Measurements from ENCODE around the gene DDX10.

DDX10 gene

GRCh38 chr11:108914981-108915380 is 250.1 kb downstream of the DDX10 start:
- Histone ChIP-seq H3K27ac (ENCODE audit: low read depth, low read length) (no peak overlapping the region), H3K4me1 (ENCODE audit: control insufficient read depth in 1 of 2, insufficient read depth in 2 of 2, low read length in 2 of 2) (peaks cover 0 to 10% of the 10 kb centered on the region in 2 experiments), H2BK5ac (ENCODE audit: low read depth, low read length, poor library complexity) (no peak overlapping the region), H4K12ac (ENCODE audit: low read depth, low read length) (no peak overlapping the region), H2BK12ac (ENCODE audit: low read length) (no peak overlapping the region), H3K9me3 (ENCODE audit: insufficient read depth, low read depth, low read length) (no peaks in the 10 kb centered on the region), H2AK5ac (ENCODE audit: low read length) (no peak overlapping the region), H4K8ac (ENCODE audit: low read depth, low read length) (no peak overlapping the region), H3K27me3 (ENCODE audit: insufficient read depth, low read length) (no peaks in the 10 kb centered on the region), H3K4me2 (ENCODE audit: low read length) (no peak overlapping the region), H2BK120ac (ENCODE audit: insufficient read depth, low read length, poor library complexity) (no peak overlapping the region), H3K4ac (ENCODE audit: low read depth, low read length) (no peak overlapping the region), H3K4me3 (ENCODE audit: low read depth, low read length) (no peak overlapping the region), H3K9ac (ENCODE audit: low read length) (no peak overlapping the region), H2AFZ (ENCODE audit: insufficient read depth, low read length, poor library complexity) (no peak overlapping the region), H3K79me1 (ENCODE audit: low read length) (peaks cover 2% of the 10 kb centered on the region), H3K14ac (ENCODE audit: low read length) (no peak overlapping the region), H3K36me3 (ENCODE audit: control insufficient read depth in 1 of 2, insufficient read depth in 2 of 2, low read length in 2 of 2) (no peaks in the 10 kb centered on the region), H3K23ac (ENCODE audit: low read length) (no peak overlapping the region), H3K18ac (ENCODE audit: low read length) (no peak overlapping the region), H4K91ac (ENCODE audit: low read depth, low read length) (no peak overlapping the region), H3K79me2 (ENCODE audit: control insufficient read depth, insufficient read depth, low read length, poor library complexity) (no peaks in the 10 kb centered on the region)
- peak in 1 of 2 donors; percentile 42 for DNase-seq

DNA sequence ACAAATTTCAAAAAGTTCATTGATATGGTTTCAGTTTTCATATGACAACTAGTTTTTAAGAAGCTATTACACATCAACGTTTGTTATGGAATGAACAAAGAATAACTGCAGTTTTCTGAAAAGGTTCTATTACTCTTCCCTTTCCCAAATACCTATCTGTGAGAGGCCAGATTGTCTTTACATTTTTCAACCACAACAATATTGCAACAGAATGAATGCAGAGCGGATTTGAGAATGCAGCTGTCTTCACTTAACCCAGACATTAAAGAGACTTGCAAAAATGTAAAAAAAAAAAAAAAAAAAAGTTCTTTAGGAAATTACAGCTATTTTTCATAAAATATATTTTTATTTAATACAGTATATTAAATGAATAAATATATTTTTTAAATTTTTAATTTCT is 250.8 kb downstream of the DDX10 start:
- H2AFZ ChIP-seq (ENCODE audit: insufficient read depth, low read length, poor library complexity) = no peak overlapping the region
- no peak overlapping the region for H4K8ac ChIP-seq (ENCODE audit: low read depth, low read length)
- H3K9ac ChIP-seq (ENCODE audit: low read length) = no peak overlapping the region
- H2BK12ac ChIP-seq (ENCODE audit: low read length) = no peak overlapping the region
- no CpG with 5 or more reads among the region's 2 CpGs for WGBS (ENCODE audit: extremely low coverage, insufficient coverage, insufficient read length)
- no peak overlapping the region for H3K4ac ChIP-seq (ENCODE audit: low read depth, low read length)
- H2BK120ac ChIP-seq (ENCODE audit: insufficient read depth, low read length, poor library complexity) = no peak overlapping the region
- H3K27ac ChIP-seq (ENCODE audit: low read depth, low read length) = no peak overlapping the region
- H3K18ac ChIP-seq (ENCODE audit: low read length) = no peak overlapping the region
- no peak overlapping the region for H3K4me3 ChIP-seq (ENCODE audit: low read depth, low read length)
- H4K91ac ChIP-seq (ENCODE audit: low read depth, low read length) = no peak overlapping the region
- H3K14ac ChIP-seq (ENCODE audit: low read length) = no peak overlapping the region
- H3K4me2 ChIP-seq (ENCODE audit: low read length) = no peak overlapping the region
- H3K4me1 ChIP-seq (ENCODE audit: control insufficient read depth in 1 of 2, insufficient read depth in 2 of 2, low read length in 2 of 2) = peaks cover 0 to 7% of the 10 kb centered on the region in 2 experiments
- H3K23ac ChIP-seq (ENCODE audit: low read length) = no peak overlapping the region
- H4K12ac ChIP-seq (ENCODE audit: low read depth, low read length) = no peak overlapping the region
- H3K27me3 ChIP-seq (ENCODE audit: insufficient read depth, low read length) = no peaks in the 10 kb centered on the region
- DNase-seq = peak in 1 of 2 donors; percentile 51
- H3K36me3 ChIP-seq (ENCODE audit: control insufficient read depth in 1 of 2, insufficient read depth in 2 of 2, low read length in 2 of 2) = no peaks in the 10 kb centered on the region
- H3K79me1 ChIP-seq (ENCODE audit: low read length) = peaks cover 2% of the 10 kb centered on the region
- H3K9me3 ChIP-seq (ENCODE audit: insufficient read depth, low read depth, low read length) = no peaks in the 10 kb centered on the region
- no peak overlapping the region for H2BK5ac ChIP-seq (ENCODE audit: low read depth, low read length, poor library complexity)
- H3K79me2 ChIP-seq (ENCODE audit: control insufficient read depth, insufficient read depth, low read length, poor library complexity) = no peaks in the 10 kb centered on the region
- no peak overlapping the region for H2AK5ac ChIP-seq (ENCODE audit: low read length)

DNA sequence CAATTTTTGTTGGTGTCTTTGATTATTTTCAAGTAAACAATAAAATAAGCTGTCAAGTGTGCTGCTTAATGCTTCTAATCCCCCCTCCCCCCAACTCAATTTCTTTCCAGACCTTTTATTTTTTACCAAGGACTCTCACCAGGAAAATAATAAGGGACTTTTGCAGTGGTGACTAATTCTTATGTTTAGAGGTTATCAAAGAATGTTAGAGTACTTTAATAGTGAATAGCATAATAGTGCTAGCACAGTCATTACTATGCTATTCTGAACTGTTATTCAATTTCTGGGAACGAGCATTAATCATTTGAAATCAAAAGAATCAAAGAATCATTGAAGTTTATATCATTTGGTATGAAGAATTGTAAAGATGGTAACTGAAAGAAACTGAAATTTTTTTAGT is 251.4 kb downstream of the DDX10 start:
- no peak overlapping the region for H4K91ac ChIP-seq (ENCODE audit: low read depth, low read length)
- no peak overlapping the region for H3K18ac ChIP-seq (ENCODE audit: low read length)
- H3K14ac ChIP-seq (ENCODE audit: low read length) = no peak overlapping the region
- no peak overlapping the region for H3K23ac ChIP-seq (ENCODE audit: low read length)
- WGBS (ENCODE audit: extremely low coverage, insufficient coverage, insufficient read length) = no CpG with 5 or more reads among the region's 1 CpG
- no peak overlapping the region for H2AFZ ChIP-seq (ENCODE audit: insufficient read depth, low read length, poor library complexity)
- no peak overlapping the region for H3K4me2 ChIP-seq (ENCODE audit: low read length)
- no peaks in the 10 kb centered on the region for H3K27me3 ChIP-seq (ENCODE audit: insufficient read depth, low read length)
- no peak overlapping the region for H4K12ac ChIP-seq (ENCODE audit: low read depth, low read length)
- H3K4ac ChIP-seq (ENCODE audit: low read depth, low read length) = no peak overlapping the region
- H3K79me1 ChIP-seq (ENCODE audit: low read length) = peaks cover 2% of the 10 kb centered on the region
- no peak overlapping the region for H4K8ac ChIP-seq (ENCODE audit: low read depth, low read length)
- DNase-seq = no peak
- H2AK5ac ChIP-seq (ENCODE audit: low read length) = no peak overlapping the region
- H2BK12ac ChIP-seq (ENCODE audit: low read length) = no peak overlapping the region
- H3K9ac ChIP-seq (ENCODE audit: low read length) = no peak overlapping the region
- H3K79me2 ChIP-seq (ENCODE audit: control insufficient read depth, insufficient read depth, low read length, poor library complexity) = no peaks in the 10 kb centered on the region
- H3K36me3 ChIP-seq (ENCODE audit: control insufficient read depth in 1 of 2, insufficient read depth in 2 of 2, low read length in 2 of 2) = no peaks in the 10 kb centered on the region
- H3K4me3 ChIP-seq (ENCODE audit: low read depth, low read length) = no peak overlapping the region
- no peak overlapping the region for H3K27ac ChIP-seq (ENCODE audit: low read depth, low read length)
- no peaks in the 10 kb centered on the region for H3K9me3 ChIP-seq (ENCODE audit: insufficient read depth, low read depth, low read length)
- H2BK5ac ChIP-seq (ENCODE audit: low read depth, low read length, poor library complexity) = no peak overlapping the region
- H2BK120ac ChIP-seq (ENCODE audit: insufficient read depth, low read length, poor library complexity) = no peak overlapping the region
- peaks cover 0 to 7% of the 10 kb centered on the region in 2 experiments for H3K4me1 ChIP-seq (ENCODE audit: control insufficient read depth in 1 of 2, insufficient read depth in 2 of 2, low read length in 2 of 2)

DNA sequence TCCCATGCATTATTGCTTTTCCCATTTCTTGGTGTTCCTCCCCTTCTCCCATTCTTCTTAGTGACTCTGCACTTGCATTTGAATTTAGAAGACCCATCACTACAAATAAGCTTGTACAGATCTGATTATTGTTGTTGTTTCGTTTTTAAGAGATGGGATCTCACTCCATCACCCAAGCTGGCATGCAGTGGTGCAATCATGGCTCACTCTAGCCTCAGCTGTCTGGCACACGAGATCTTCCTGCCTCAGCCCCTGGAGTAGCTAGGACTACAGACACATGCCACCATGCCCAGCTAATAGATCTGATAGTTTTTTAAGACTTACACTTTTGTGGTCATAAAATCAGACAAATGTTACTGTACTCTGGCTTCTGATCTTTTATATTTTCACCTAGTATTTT is 252.1 kb downstream of the DDX10 start:
- no peak overlapping the region for H3K18ac ChIP-seq (ENCODE audit: low read length)
- H2AFZ ChIP-seq (ENCODE audit: insufficient read depth, low read length, poor library complexity) = no peak overlapping the region
- peaks cover 2% of the 10 kb centered on the region for H3K79me1 ChIP-seq (ENCODE audit: low read length)
- no peak overlapping the region for H4K12ac ChIP-seq (ENCODE audit: low read depth, low read length)
- no peak overlapping the region for H3K23ac ChIP-seq (ENCODE audit: low read length)
- no peak for DNase-seq
- no peak overlapping the region for H3K14ac ChIP-seq (ENCODE audit: low read length)
- H4K91ac ChIP-seq (ENCODE audit: low read depth, low read length) = no peak overlapping the region
- H2BK5ac ChIP-seq (ENCODE audit: low read depth, low read length, poor library complexity) = no peak overlapping the region
- H3K4me3 ChIP-seq (ENCODE audit: low read depth, low read length) = no peak overlapping the region
- H3K27ac ChIP-seq (ENCODE audit: low read depth, low read length) = no peak overlapping the region
- no peaks in the 10 kb centered on the region for H3K27me3 ChIP-seq (ENCODE audit: insufficient read depth, low read length)
- WGBS (ENCODE audit: extremely low coverage, insufficient coverage, insufficient read length) = no CpG with 5 or more reads among the region's 2 CpGs
- H2AK5ac ChIP-seq (ENCODE audit: low read length) = no peak overlapping the region
- no peak overlapping the region for H3K9ac ChIP-seq (ENCODE audit: low read length)
- H4K8ac ChIP-seq (ENCODE audit: low read depth, low read length) = no peak overlapping the region
- H3K79me2 ChIP-seq (ENCODE audit: control insufficient read depth, insufficient read depth, low read length, poor library complexity) = no peaks in the 10 kb centered on the region
- H3K36me3 ChIP-seq (ENCODE audit: control insufficient read depth in 1 of 2, insufficient read depth in 2 of 2, low read length in 2 of 2) = no peaks in the 10 kb centered on the region
- H3K4ac ChIP-seq (ENCODE audit: low read depth, low read length) = no peak overlapping the region
- H3K9me3 ChIP-seq (ENCODE audit: insufficient read depth, low read depth, low read length) = no peaks in the 10 kb centered on the region
- peaks cover 0 to 4% of the 10 kb centered on the region in 2 experiments for H3K4me1 ChIP-seq (ENCODE audit: control insufficient read depth in 1 of 2, insufficient read depth in 2 of 2, low read length in 2 of 2)
- H2BK120ac ChIP-seq (ENCODE audit: insufficient read depth, low read length, poor library complexity) = no peak overlapping the region
- H2BK12ac ChIP-seq (ENCODE audit: low read length) = no peak overlapping the region
- no peak overlapping the region for H3K4me2 ChIP-seq (ENCODE audit: low read length)

Data from trophoblast cell (in vitro differentiated cells and primary cell).